ENCODE measurements around the gene ARV1. TPM values are rescaled to one million over a fixed set of nuclear protein-coding genes. Genes with fewer than 3 reads are reported as not detected.

ARV1 gene
- total RNA-seq, 1 donor from 2014 or later: 14.0 TPM

GRCh38 chr1:230965535-230965934 lies 13.4 kb upstream of the ARV1 start:
- no peaks in the 10 kb centered on the region for H3K4me1 Mint-ChIP-seq (ENCODE audit: low read depth)
- no peak overlapping the region for H3K4me3 Mint-ChIP-seq (ENCODE audit: unreplicated experiment)
- TF ChIP-seq CTCF (IDR thresholded peaks at IDR 0.05): no peak

GRCh38 chr1:230966358-230966873 lies 12.5 kb upstream of the ARV1 start:
- peaks cover under 1% of the 10 kb centered on the region for H3K4me1 Mint-ChIP-seq (ENCODE audit: low read depth)
- H3K27ac Mint-ChIP-seq (ENCODE audit: unreplicated experiment): no peak overlapping the region
- no peaks in the 10 kb centered on the region for H3K9me3 Mint-ChIP-seq (ENCODE audit: low read depth)
- no peaks in the 10 kb centered on the region for H3K27me3 Mint-ChIP-seq (ENCODE audit: low read depth)
- H3K36me3 Mint-ChIP-seq (ENCODE audit: low read depth): peaks cover 2% of the 10 kb centered on the region
- TF ChIP-seq CTCF (IDR thresholded peaks at IDR 0.05): no peak
- no peak for DNase-seq (ENCODE audit: low spot score)
- no peak overlapping the region for H3K4me3 Mint-ChIP-seq (ENCODE audit: unreplicated experiment)

More at GRCh38 chr1:230965535-230965934, 13.4 kb upstream of the ARV1 start:
- DNase-seq (ENCODE audit: low spot score): no peak
- no peaks in the 10 kb centered on the region for H3K9me3 Mint-ChIP-seq (ENCODE audit: low read depth)
- H3K27me3 Mint-ChIP-seq (ENCODE audit: low read depth): no peaks in the 10 kb centered on the region
- no peak overlapping the region for H3K27ac Mint-ChIP-seq (ENCODE audit: unreplicated experiment)
- H3K36me3 Mint-ChIP-seq (ENCODE audit: low read depth): peaks cover 2% of the 10 kb centered on the region

GRCh38 chr1:230970432-230970831 lies 8.5 kb upstream of the ARV1 start:
- Mint-ChIP-seq H3K4me1 (ENCODE audit: low read depth) (peaks cover 21% of the 10 kb centered on the region), H3K36me3 (ENCODE audit: low read depth) (peaks cover 2% of the 10 kb centered on the region), H3K9me3 (ENCODE audit: low read depth) (no peaks in the 10 kb centered on the region), H3K27me3 (ENCODE audit: low read depth) (no peaks in the 10 kb centered on the region), H3K4me3 (ENCODE audit: unreplicated experiment) (no peak overlapping the region), H3K27ac (ENCODE audit: unreplicated experiment) (no peak overlapping the region)
- DNase-seq (ENCODE audit: low spot score): no peak
- TF ChIP-seq CTCF (IDR thresholded peaks at IDR 0.05): no peak

DNA sequence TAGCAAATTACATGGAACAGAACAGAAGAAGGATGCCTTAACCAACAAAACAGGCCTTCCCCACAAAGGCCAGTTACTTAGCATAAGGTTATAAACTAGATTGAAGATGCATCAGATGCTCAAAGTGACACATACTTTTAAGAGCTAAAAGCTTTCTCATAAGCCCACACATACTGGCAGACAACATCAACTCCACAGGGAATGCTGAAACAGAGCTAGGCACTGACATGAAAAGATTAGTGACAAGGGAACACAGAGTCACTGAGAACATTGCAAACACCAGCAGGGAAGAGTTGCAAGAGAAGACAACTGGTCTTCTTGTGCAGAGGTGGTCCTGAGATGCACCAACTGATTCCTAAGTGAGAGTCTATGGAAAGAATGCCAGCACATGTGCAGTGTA lies 7.1 kb upstream of the ARV1 start:
- no peak for TF ChIP-seq CTCF (IDR thresholded peaks at IDR 0.05)
- Mint-ChIP-seq H3K36me3 (ENCODE audit: low read depth) (peaks cover 4% of the 10 kb centered on the region), H3K4me3 (ENCODE audit: unreplicated experiment) (no peak overlapping the region), H3K9me3 (ENCODE audit: low read depth) (no peaks in the 10 kb centered on the region), H3K27me3 (ENCODE audit: low read depth) (no peaks in the 10 kb centered on the region), H3K4me1 (ENCODE audit: low read depth) (peaks cover 21% of the 10 kb centered on the region), H3K27ac (ENCODE audit: unreplicated experiment) (no peak overlapping the region)
- DNase-seq (ENCODE audit: low spot score): no peak

DNA sequence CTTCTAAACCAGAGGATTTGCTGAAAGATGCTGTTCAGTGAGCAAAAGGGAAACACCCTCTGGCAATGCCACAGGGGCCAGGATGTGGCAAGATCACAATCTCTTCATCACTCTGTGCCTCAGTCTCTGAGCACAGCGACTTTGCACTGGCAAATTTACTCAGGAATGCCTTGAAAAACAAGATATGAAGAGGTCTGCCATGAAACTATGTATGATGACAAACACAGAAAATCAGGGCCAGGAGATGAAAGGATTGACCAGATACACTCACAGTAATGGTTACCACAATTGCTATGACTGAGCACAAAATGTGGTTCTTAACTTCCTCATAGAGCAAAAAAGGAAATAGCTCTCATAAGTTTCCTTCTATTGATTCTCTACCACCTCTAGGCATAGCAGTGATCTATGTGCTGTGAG lies 6.0 kb upstream of the ARV1 start:
- H3K9me3 Mint-ChIP-seq (ENCODE audit: low read depth): no peaks in the 10 kb centered on the region
- no peak for TF ChIP-seq CTCF (IDR thresholded peaks at IDR 0.05)
- peak overlapping the region; percentile 2 for H3K27ac Mint-ChIP-seq (ENCODE audit: unreplicated experiment)
- no peaks in the 10 kb centered on the region for H3K27me3 Mint-ChIP-seq (ENCODE audit: low read depth)
- H3K4me1 Mint-ChIP-seq (ENCODE audit: low read depth): peaks cover 30% of the 10 kb centered on the region
- H3K4me3 Mint-ChIP-seq (ENCODE audit: unreplicated experiment): no peak overlapping the region
- peaks cover 4% of the 10 kb centered on the region for H3K36me3 Mint-ChIP-seq (ENCODE audit: low read depth)
- no peak for DNase-seq (ENCODE audit: low spot score)
